Measurements from ENCODE around the gene PTAR1.

DNA sequence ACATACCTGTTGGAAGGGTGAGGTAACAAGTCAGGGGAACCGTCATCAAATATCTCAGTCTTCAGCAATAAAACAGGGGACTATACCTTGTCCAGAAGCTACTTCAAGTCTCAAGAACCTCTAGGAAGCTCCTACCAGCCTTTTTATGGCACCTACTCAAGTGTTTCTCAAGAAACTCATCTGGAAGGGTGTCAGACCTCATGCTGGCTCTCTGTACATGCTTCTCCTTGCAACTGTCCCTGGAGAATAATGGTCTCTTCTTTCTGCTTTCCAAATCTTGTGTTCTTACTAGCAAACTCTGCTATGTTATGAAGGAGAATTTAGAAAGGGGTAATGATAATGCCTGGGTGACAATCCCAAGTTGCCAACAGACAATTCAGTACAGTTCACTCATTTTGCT, 8.3 kb upstream of the PTAR1 start:
- TF ChIP-seq, protein P1, sequence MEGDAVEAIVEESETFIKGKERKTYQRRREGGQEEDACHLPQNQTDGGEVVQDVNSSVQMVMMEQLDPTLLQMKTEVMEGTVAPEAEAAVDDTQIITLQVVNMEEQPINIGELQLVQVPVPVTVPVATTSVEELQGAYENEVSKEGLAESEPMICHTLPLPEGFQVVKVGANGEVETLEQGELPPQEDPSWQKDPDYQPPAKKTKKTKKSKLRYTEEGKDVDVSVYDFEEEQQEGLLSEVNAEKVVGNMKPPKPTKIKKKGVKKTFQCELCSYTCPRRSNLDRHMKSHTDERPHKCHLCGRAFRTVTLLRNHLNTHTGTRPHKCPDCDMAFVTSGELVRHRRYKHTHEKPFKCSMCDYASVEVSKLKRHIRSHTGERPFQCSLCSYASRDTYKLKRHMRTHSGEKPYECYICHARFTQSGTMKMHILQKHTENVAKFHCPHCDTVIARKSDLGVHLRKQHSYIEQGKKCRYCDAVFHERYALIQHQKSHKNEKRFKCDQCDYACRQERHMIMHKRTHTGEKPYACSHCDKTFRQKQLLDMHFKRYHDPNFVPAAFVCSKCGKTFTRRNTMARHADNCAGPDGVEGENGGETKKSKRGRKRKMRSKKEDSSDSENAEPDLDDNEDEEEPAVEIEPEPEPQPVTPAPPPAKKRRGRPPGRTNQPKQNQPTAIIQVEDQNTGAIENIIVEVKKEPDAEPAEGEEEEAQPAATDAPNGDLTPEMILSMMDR (conservative IDR thresholded peaks at IDR 0.05; ENCODE audit: low read length), result no peak
- no peak for TF ChIP-seq EZH2phosphoT487 (IDR thresholded peaks at IDR 0.05; ENCODE audit: borderline replicate concordance, low read depth, low read length)
